Pulmonary artery endothelial cell (primary cell): ENCODE results near the gene TMEM184A. TPM values are rescaled to one million over a fixed set of nuclear protein-coding genes. Genes with fewer than 3 reads are reported as not detected.

Experiments
- DNase-seq: peaks from one replicate; pipeline ENCODE4 v3.0.0-alpha.2; 2011; ENCODE audit warnings: low read depth, low spot score
- total RNA-seq: library from RNA; depleted of rRNA; stranded (reverse); fragments of >200 nt; gene quantifications from 2 replicates; pipeline ENCODE4 v1.2.3, GENCODE V29; 2014

The TMEM184A gene
- not detected in 2 replicates for total RNA-seq

- DNase-seq, result no peak
These were observed at the start of gene TMEM184A for GRCh38 chr7:1555813-1556543. Gene TMEM184A (minus strand): TSS chr7:1556205. CDS start chr7:1555484, 721 bp downstream.

GRCh38 chr7:1604383-1604782 is 48.4 kb upstream of the TMEM184A start:
- no peak for DNase-seq

GRCh38 chr7:1603346-1604225 is 47.6 kb upstream of the TMEM184A start:
- DNase-seq, result no peak

- DNase-seq, result no peak
These were observed 46.4 kb upstream of the TMEM184A start for GRCh38 chr7:1602386-1602785.

- DNase-seq, result no peak
These were observed 46.0 kb upstream of the TMEM184A start for GRCh38 chr7:1601956-1602355.

GRCh38 chr7:1599640-1600395 is 43.8 kb upstream of the TMEM184A start:
- DNase-seq, result no peak

GRCh38 chr7:1598961-1599639 is 43.1 kb upstream of the TMEM184A start:
- DNase-seq, result no peak

GRCh38 chr7:1598286-1598685 is 42.3 kb upstream of the TMEM184A start:
- DNase-seq, result no peak

- DNase-seq, result no peak
These were observed 41.8 kb upstream of the TMEM184A start for GRCh38 chr7:1597791-1598190.

- DNase-seq, result no peak
These were observed 41.2 kb upstream of the TMEM184A start for GRCh38 chr7:1597066-1597760.

- no peak for DNase-seq
These were observed 40.4 kb upstream of the TMEM184A start for GRCh38 chr7:1596181-1597043.

GRCh38 chr7:1595636-1596035 is 39.6 kb upstream of the TMEM184A start:
- no peak for DNase-seq

- no peak for DNase-seq
These were observed 39.0 kb upstream of the TMEM184A start for GRCh38 chr7:1595027-1595426.

GRCh38 chr7:1593904-1594421 is 38.0 kb upstream of the TMEM184A start:
- no peak for DNase-seq

- no peak for DNase-seq
These were observed 37.3 kb upstream of the TMEM184A start for GRCh38 chr7:1593091-1593866.

- DNase-seq, result no peak
These were observed 36.4 kb upstream of the TMEM184A start for GRCh38 chr7:1592299-1592871.

GRCh38 chr7:1591876-1592275 is 35.9 kb upstream of the TMEM184A start:
- DNase-seq, result no peak

- DNase-seq, result no peak
These were observed 35.4 kb upstream of the TMEM184A start for GRCh38 chr7:1591396-1591795.
